Omental fat pad (tissue), 4 donors: ENCODE results near the gene BBLN. TPM values are rescaled to one million over a fixed set of nuclear protein-coding genes. Genes with fewer than 3 reads are reported as not detected.

Source experiments
- ATAC-seq: fragments of 150-250 bp; one replicate; pipeline ENCODE4 v1.9.1; 2016; ENCODE audit warnings: mild to moderate bottlenecking, moderate library complexity; ENCODE audit not compliant: low FRiP score
- DNase-seq: peaks from one replicate; pipeline ENCODE4 v3.0.0-alpha.2; 2019; ENCODE audit warnings: low spot score
- total RNA-seq, 4 donors: library from RNA; depleted of rRNA; stranded (reverse); fragments of >200 nt; gene quantifications; one replicate each; pipeline ENCODE4 v1.1.0, GENCODE V29; 2016
- TF ChIP-seq, protein P1 (sequence below), 3 donors: fragments of 450-650 bp; IDR thresholded peaks; one replicate each; pipeline ENCODE4 v1.5.1; 2016 to 2017; ENCODE audit warnings: antibody characterized with exemption in 3 of 3, mild to moderate bottlenecking in 3 of 3, moderate library complexity in 2 of 3

The BBLN gene
- total RNA-seq, 4 donors from 2014 or later: 117 to 174 (median 138) TPM

DNA sequence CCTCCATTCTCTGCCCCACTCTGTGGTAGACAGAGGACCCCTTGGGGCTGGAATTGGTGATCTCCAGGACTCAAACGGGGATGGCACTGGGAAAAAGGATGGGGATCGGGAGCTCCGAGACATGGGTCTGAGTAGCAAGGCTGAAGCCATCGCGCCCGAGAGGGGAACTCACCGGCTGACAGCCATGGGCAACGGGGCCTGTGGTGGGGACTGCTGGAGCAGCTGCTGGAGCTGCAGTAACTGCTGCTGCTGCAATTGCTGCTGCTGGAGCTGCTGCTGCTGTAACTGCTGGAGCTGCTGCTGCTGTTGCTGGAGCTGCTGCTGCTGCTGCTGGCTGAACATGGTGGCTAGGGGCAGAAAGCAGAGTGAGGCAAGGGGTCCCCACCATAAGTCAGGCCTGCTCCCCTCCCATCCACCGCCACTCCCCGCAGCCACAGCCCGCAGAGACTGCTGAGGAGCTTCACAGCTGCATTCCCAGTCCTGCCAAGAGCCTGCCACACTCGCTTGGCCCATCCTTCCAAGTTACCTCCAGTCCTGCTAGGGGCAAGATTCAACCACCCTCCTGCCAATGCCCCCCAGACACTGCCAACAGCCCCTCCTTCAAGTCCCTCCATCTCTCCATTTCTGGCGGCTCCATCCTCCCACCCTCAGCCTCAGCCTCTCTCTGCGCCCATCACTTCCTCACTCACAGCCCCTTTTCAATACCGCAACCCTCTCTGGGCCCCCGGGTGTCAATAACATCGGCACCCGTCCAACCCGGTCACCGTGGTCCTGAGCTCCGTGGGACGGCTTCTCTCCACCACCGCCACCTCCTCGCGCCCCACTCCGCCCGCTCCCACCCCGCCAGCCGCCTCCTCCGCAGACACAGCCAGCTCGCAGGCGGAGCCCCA lies 30.7 kb downstream of the BBLN start:
- ATAC-seq: peak; percentile 14
- DNase-seq: no peak
- TF ChIP-seq, protein P1, sequence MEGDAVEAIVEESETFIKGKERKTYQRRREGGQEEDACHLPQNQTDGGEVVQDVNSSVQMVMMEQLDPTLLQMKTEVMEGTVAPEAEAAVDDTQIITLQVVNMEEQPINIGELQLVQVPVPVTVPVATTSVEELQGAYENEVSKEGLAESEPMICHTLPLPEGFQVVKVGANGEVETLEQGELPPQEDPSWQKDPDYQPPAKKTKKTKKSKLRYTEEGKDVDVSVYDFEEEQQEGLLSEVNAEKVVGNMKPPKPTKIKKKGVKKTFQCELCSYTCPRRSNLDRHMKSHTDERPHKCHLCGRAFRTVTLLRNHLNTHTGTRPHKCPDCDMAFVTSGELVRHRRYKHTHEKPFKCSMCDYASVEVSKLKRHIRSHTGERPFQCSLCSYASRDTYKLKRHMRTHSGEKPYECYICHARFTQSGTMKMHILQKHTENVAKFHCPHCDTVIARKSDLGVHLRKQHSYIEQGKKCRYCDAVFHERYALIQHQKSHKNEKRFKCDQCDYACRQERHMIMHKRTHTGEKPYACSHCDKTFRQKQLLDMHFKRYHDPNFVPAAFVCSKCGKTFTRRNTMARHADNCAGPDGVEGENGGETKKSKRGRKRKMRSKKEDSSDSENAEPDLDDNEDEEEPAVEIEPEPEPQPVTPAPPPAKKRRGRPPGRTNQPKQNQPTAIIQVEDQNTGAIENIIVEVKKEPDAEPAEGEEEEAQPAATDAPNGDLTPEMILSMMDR (IDR thresholded peaks at IDR 0.05): no peak

DNA sequence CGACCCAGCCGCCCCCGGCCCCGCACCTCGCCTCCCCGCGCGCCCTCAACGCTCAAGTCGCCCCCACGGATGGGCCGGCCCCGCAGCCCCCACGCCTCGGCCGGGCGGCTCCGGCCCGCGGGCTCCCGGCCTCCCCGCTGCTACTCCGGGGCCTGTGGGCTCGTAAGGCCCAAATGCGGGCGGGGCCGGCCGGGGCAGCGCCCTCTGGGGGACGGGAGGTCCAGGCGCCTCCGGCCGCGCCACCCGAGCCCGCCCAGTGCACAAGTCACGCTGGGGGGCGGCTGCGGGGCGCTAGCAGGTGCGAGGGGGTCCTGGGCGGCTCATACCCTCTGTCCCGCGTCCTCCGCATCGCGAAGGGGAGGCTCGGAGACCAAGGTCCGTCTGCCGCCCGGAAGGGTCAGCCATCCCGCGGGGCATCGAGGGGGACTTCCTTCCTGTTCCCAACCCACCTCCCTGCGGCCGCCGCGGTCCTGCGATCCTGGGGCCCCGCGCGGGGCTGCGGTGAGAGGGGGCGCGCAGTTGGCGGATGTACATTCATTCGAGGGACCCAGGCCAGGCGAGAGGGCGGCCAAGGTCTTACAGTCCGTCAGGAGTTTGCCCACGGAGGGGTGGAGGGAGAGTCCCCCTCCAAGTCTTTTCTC lies 31.5 kb downstream of the BBLN start, which contains the start of gene CIZ1:
TSS of gene CIZ1 (minus strand) at position 167 of the 641 bp plus-strand sequence. CDS start 715 bp downstream, outside the sequence.
- DNase-seq (no peak), ATAC-seq (peak; percentile 94)
- TF ChIP-seq, protein P1 (IDR thresholded peaks at IDR 0.05): peak in 2 of 3 donors; percentile 42 to 72

DNA sequence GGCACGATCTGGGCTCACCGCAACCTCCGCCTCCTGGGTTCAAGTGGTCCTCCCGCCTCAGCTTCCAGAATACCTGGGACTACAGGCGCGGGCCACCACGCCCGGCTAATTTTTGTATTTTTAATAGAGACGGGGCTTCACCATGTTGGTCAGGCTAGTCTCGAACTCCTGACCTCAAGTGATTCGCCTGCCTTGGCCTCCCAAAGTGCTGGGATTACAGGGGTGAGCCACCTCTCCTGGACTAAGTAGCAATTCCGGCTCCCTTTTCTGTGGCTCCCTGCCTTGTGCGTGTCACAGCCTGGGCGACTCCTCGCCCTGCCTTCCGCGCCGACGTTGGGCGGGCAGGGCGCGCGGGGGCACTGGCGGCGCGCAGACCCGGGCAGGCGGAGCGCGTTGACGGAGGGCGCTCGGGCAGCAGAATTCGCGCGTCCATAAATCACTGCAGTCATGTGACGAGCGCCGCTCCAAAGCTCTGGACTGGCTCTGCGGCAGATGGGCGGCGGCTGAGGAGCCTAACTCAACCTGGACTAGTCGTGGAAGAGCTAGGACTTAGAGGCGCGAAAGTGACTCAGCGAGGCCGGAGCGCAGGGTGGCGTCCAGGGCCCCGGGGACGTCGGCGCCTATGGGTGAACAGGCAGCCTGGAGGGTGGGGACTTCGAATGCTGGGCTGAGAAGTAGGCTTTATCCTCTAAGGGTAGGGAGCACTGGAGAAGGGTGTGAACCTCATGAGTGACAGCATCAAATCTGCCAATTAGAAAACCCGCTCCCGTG lies 32.7 kb downstream of the BBLN start:
- TF ChIP-seq, protein P1 (IDR thresholded peaks at IDR 0.05): no peak
- peak; percentile 58 for DNase-seq
- peak; percentile 87 for ATAC-seq

DNA sequence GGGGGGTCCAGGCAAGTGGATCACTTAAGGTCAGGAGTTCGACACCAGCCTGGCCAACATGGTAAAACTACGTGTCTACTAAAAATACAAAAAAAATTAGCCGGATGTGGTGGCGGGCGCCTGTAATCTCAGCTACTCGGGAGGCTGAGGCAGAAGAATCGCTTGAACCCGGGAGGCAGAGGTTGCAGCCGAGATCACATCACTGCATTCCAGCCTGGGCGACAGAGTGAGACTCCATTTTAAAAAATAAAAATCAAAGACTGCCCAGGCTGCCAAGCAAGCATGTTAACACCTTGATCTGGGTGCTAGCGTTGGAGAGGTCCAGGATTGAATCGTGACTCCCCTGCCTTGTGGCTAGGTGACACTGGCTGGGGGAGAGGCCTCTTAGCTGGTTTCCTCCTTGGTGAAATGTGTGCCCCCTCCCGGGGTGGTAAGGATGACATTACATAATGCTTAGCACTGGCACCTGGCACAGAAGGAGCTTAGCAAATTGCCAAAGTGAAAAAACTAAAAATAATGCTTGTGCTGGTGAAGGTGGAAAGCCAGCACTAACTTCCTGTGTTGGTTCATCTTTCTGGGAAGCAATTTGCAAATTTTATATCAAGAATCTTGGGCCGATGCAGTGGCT lies 33.5 kb downstream of the BBLN start:
- ATAC-seq (no peak), DNase-seq (no peak)
- TF ChIP-seq, protein P1 (IDR thresholded peaks at IDR 0.05): no peak

DNA sequence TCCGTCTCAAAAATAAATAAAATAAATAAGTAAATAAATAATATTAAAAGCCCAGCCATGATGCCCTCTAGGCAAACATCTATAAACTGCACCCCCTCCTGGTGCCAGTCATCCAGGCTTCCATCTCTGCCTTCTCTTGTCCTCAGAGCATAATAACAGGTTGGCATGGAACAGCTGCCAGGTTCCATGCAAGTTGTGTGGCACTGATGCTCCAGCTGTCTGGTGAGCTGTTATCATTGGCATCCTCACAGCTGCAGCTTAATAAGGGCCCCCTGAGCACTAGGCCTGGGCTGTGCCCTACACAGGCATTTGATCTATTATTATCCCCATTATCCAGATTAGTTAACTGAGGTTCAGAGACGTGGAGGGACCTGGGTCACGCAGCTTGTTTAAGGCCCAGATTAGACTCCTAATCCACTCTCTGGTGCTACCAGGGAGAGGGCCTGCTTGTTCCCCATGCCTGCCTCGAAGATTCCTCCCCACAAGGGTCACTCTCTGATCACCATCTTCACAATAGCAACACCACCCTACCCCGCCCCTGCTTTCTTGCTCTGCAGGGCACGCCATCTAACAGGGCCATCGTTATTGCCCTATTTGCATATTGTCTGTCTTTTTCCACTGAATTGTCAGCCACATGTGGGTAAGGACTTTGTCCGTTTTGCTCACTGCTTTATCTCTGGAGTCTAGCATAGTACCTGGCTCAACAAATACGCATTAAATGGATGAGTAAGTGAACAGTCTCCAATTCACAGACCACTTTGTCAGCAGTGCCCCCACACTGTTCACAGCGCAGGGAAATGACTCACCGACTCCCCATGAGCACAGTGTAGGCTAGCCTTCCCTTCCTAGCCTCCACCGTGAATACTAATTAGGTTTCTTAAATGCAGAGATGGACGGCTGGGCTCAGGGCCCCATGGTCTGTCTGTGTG lies 41.6 kb downstream of the BBLN start:
- ATAC-seq: no peak
- TF ChIP-seq, protein P1 (IDR thresholded peaks at IDR 0.05): no peak
- DNase-seq: no peak
